Measurements from ENCODE around the gene SH3RF3.

SH3RF3 gene

DNA sequence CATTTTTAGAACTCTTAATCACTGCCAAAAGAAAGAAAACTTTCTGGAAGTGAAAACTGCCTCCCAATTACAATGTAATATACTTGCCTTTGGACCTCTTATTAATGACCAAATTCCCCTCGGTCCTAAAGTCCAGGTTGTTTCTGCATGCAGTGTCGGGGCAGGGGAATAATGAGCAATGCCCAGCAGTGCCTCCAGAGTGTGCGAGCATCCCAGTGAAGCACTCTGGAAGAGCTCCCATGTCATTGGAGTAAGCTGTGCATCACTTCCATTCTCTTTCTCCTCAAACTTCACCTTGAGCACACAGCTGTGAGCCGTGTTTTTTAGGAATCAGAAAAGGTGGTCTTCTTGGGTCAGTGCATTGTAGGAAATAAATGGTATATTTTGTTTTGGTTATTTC lies 107.1 kb downstream of the SH3RF3 start:
- H3K4me3 ChIP-seq (ENCODE audit: low read depth, low read length), result no peak overlapping the region
- TF ChIP-seq, protein P1, sequence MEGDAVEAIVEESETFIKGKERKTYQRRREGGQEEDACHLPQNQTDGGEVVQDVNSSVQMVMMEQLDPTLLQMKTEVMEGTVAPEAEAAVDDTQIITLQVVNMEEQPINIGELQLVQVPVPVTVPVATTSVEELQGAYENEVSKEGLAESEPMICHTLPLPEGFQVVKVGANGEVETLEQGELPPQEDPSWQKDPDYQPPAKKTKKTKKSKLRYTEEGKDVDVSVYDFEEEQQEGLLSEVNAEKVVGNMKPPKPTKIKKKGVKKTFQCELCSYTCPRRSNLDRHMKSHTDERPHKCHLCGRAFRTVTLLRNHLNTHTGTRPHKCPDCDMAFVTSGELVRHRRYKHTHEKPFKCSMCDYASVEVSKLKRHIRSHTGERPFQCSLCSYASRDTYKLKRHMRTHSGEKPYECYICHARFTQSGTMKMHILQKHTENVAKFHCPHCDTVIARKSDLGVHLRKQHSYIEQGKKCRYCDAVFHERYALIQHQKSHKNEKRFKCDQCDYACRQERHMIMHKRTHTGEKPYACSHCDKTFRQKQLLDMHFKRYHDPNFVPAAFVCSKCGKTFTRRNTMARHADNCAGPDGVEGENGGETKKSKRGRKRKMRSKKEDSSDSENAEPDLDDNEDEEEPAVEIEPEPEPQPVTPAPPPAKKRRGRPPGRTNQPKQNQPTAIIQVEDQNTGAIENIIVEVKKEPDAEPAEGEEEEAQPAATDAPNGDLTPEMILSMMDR (IDR thresholded peaks at IDR 0.05; ENCODE audit: low read depth, low read length, missing control alignments), result no peak
- no peak for DNase-seq (ENCODE audit: low read depth)

DNA sequence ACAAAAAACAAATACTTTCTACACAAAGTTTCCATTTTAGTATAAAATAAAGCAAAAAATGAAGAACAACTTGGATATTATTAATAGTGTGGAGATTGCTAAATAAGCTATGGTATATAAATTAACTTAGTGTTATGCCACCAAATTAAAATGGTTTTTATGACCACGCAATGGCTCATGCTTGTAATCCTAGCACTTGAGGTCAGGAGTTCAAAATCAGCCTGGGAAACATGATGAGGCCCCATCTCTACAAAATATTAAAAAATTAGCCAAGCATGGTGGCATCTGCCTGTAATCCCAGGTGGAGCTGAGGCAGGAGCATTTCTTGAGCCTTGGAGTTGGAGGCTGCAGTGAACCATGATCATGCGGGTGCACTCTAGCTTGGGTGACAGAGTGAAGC lies 108.8 kb downstream of the SH3RF3 start:
- no peak for DNase-seq (ENCODE audit: low read depth)
- H3K4me3 ChIP-seq (ENCODE audit: low read depth, low read length), result no peak overlapping the region
- TF ChIP-seq, protein P1 (IDR thresholded peaks at IDR 0.05; ENCODE audit: low read depth, low read length, missing control alignments), result no peak

DNA sequence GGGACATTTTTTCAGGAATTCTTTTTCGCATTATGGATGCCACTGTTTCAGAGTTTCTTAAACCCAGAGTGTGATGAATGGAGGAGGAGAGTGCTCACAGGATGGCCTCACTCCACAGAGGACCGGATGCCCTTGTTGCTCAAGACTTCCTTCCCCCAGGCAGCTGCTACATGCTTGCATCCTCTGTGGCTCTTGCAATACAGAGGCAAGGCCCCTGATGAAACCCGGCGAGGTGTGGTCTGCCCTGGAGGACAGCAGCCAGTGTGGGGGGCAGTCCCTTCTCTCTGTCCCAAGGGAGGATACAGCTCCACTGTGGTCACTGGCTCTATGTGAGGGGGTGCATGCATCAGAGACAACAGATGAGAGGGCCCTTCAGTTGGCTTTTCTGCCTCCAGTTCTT lies 109.6 kb downstream of the SH3RF3 start:
- TF ChIP-seq, protein P1 (IDR thresholded peaks at IDR 0.05; ENCODE audit: low read depth, low read length, missing control alignments), result no peak
- no peak for DNase-seq (ENCODE audit: low read depth)
- no peak overlapping the region for H3K4me3 ChIP-seq (ENCODE audit: low read depth, low read length)

DNA sequence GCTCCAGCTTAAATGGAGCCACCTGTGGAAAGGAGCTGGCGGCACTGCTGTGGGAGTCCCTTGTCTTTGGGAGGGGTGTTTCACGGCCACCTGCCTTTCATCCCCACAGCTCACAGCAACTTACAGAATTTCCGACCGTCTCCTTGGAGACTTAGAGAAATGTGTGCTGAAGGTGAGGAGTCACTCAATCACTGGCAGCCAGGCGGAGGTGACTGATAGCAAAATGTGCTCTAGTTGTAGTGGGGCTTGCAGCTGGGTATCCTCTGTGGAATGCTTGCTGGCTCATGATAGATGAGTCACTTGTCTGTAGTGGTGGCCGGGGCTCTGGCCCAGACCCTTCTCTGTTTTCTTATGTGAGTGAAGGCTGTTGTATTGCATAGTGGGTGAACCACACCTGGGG lies 110.7 kb downstream of the SH3RF3 start:
- DNase-seq (ENCODE audit: low read depth), result no peak
- H3K4me3 ChIP-seq (ENCODE audit: low read depth, low read length), result no peak overlapping the region
- TF ChIP-seq, protein P1 (IDR thresholded peaks at IDR 0.05; ENCODE audit: low read depth, low read length, missing control alignments), result no peak

DNA sequence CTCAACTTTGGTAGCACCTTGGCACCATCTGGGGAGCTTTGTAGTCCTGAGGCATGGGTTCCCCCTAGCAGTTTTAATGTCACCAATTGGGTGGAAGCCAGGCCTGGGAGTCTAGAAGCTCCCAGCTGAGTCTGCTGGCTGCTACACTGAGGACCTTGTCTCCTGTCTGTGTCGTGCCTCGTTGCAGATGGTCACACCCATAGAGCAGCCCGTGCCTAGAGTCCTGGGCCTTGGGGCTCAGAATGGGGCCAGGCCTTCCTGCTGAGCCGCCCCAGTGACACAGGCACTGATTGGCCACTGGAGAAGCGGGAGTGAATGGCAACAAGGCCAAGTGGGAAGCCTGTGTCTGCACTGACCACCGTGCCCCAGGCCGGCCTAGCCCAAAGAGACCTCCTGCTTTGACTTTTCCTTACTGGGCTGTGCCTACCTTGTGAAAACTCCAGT lies 113.2 kb downstream of the SH3RF3 start:
- no peak for DNase-seq (ENCODE audit: low read depth)
- no peak overlapping the region for H3K4me3 ChIP-seq (ENCODE audit: low read depth, low read length)
- TF ChIP-seq, protein P1 (IDR thresholded peaks at IDR 0.05; ENCODE audit: low read depth, low read length, missing control alignments), result no peak

DNA sequence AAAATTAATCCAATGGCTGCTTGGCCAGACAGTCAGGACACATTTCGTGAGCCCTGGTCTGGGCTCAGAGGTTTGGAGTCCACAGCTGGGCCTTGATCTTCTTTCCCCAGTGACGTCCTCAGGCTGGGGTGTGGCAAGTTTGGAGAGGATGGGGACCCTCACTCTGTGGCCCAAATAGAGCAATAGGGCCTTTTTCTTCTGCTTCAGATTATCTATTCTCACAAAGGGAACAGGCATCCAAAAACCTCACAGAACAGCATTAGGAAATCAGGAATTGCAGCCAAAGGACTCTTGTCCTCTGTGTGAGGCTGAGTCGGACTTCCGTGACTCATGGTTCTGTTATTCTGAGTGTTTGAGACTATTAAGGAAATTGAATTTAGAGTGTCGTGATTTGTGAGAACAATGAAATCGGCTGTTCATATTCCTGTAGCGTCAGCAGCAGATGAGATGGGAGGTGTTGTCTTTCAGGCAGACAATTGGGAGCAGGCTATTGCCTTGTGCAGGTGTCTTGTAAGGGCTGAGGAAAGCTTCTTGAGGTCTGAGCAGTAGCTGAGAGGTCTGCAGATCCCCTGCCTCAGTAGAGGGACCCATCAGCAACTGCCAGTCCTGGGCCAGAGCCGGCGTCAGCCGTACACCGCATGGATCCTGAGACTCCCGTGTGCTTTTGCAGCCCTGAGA lies 113.8 kb downstream of the SH3RF3 start:
- H3K4me3 ChIP-seq (ENCODE audit: low read depth, low read length), result no peak overlapping the region
- TF ChIP-seq, protein P1 (IDR thresholded peaks at IDR 0.05; ENCODE audit: low read depth, low read length, missing control alignments), result no peak
- DNase-seq (ENCODE audit: low read depth), result no peak
